Mononuclear cell (primary cell): ENCODE data around the gene RAB40C. TPM values are rescaled to one million over a fixed set of nuclear protein-coding genes. Genes with fewer than 3 reads are reported as not detected.

ENCODE experiments used
- H3K27me3 ChIP-seq: 2 replicates; pipeline ENCODE4 v1.6.0; 2011; ENCODE audit warnings: low read length, control low read depth; ENCODE audit not compliant: insufficient read depth
- H3K4me1 ChIP-seq: 2 replicates; pipeline ENCODE4 v1.5.1; 2011; ENCODE audit warnings: mild to moderate bottlenecking, low read length, control low read depth; ENCODE audit not compliant: insufficient read depth
- H3K4me3 ChIP-seq: 2 replicates; pipeline ENCODE4 v1.5.1; 2011; ENCODE audit warnings: mild to moderate bottlenecking, low read length, moderate library complexity
- H3K9me3 ChIP-seq: 2 replicates; pipeline ENCODE4 v1.5.1; 2011; ENCODE audit warnings: low read depth, mild to moderate bottlenecking, control low read depth, low read length
- total RNA-seq: library from RNA; depleted of rRNA; stranded (reverse); fragments of >200 nt; gene quantifications from one replicate; pipeline ENCODE4 v1.2.3, GENCODE V29; 2012

RAB40C gene
- total RNA-seq, 1 donor: 6.6 TPM

DNA sequence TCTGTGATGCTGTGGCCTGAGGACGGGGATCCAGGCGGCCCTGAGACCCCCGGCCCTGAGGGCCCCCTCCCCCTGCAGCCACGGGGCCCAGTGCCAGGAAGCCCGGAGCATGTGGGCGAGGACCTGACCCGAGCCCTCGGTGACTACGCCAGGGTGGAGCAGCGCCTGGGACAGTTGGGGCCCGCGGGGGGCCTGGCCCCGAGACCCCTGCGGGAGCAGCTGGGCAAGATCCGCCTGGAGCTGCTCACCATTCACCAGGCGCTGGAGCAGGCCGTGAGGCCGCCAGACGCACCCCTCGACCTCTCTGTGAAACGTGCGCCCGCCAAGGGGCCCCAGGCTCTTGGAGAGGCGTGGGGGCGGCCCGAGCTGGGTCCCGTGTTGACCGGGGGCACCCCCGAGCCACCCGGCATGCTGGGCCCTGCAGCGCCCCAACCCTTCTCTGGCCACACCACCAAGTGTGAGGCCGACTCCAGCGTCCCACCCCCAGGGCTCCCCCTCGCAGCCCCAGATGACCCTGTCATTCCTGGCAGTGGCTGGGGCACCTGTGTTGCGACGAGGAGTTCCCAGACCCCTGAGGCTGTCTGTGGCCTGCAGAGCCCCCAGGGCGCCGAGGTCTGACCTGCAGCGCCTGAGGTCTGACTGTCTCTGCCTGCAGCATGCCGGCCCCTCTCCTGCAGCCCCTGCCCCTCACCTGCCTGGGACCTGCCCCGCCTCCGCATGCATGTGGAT, 25.0 kb upstream of the RAB40C start:
- Histone ChIP-seq H3K27me3 (no peaks in the 10 kb centered on the region), H3K4me3 (no peak overlapping the region), H3K4me1 (peaks cover 33% of the 10 kb centered on the region), H3K9me3 (no peaks in the 10 kb centered on the region)

GRCh38 chr16:565419-566330, 24.2 kb upstream of the RAB40C start:
- no peaks in the 10 kb centered on the region for H3K27me3 ChIP-seq
- H3K9me3 ChIP-seq: no peaks in the 10 kb centered on the region
- peaks cover 38% of the 10 kb centered on the region for H3K4me1 ChIP-seq
- H3K4me3 ChIP-seq: no peak overlapping the region

DNA sequence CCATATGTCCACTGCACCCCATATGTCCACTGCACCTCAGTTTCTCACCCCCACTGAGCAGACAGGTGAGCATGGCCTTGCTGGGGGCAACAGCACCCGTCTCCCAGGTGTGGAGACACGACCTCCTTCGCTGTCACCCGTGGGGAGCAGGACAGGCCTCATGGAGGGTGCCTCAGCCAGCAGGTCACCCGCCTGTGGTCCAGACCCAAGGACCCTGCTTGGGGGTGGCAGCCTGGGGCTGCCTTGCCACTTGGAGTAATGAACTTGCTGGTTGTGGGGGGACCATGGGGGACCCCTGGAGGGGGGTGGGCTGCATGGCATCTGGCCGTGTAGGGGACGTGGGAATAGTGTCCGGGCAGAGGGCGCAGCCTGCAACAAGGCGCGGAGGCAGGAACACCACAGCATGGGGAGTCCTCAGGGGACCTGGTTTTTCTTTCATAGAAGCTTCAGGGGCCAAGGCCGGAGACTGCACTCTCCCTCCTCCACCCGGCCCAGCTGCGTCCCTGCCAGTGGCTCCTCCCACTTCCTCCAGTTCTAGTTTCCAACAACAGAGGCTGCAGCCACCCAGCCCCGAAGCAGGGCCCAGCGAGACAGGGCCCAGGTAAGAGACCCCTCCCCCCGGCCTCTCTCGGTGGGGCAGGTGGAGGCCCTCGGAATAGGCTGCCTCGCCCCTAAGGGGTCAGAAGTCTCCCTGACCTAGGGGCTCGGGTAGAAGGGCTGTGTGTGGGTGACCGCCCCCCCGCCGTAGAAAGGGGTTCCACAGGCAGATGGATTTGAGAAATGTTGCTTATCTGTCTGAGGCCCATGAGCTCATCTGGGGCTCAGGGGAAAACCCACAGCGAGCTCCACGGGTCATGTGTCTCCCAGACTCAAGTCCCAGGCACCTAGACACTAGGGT, 23.1 kb upstream of the RAB40C start, which contains the start of gene NHLRC4:
Gene NHLRC4 (plus strand): TSS at position 531 of the 898 bp plus-strand sequence. CDS start 1,043 bp downstream, outside the sequence.
- H3K4me3 ChIP-seq: no peak within 1 kb of the TSS
- no peaks in the 10 kb centered on the region for H3K9me3 ChIP-seq
- H3K4me1 ChIP-seq: peaks cover 44% of the 10 kb centered on the region
- H3K27me3 ChIP-seq: no peaks in the 10 kb centered on the region

GRCh38 chr16:567373-568256, 22.3 kb upstream of the RAB40C start:
- H3K4me1 ChIP-seq: peaks cover 44% of the 10 kb centered on the region
- no peak overlapping the region for H3K4me3 ChIP-seq
- no peaks in the 10 kb centered on the region for H3K9me3 ChIP-seq
- H3K27me3 ChIP-seq: no peaks in the 10 kb centered on the region

DNA sequence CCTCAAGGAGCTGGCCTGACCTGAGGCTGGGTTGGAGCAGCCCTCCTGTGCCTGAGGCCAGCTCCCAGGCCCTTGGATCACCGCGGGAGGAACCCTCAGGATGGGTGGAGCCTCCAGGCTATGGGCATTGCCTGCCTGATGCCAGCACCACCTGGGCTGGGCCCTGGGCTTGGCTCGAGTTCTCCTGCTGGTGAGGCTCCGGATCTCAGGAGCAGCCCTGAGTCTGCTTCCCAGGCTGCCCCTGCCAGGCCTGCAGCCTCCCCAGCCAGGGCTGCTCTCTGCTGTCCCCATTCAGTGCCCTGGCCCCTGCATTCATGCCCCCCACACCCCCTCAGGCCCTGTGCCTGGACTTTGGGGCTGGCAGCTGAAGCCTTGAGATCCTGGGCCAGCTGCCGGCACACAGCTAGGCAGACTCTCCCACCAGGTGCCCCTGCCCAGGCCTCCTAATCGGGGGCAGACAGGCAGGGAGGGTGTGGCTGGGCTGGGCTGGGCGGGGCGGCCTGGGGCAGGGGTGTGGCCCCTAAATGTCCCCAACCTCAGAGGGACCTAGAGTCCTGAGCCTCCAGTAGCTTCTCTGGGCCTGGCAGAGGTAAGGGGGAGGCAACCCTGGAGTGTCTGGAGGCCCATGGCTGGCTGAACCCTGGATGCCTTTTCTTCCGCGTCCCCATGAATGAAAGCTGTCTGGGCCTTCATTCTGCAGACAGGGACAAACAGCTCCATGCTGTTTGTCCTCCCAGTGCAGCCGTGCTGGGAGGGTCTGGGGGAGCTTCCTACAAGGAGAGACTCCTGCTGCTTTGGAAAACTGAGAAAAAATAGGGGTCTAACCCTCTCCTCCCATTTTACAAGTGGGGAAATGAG, 21.2 kb upstream of the RAB40C start:
- peaks cover 44% of the 10 kb centered on the region for H3K4me1 ChIP-seq
- H3K4me3 ChIP-seq: no peak overlapping the region
- no peaks in the 10 kb centered on the region for H3K27me3 ChIP-seq
- no peaks in the 10 kb centered on the region for H3K9me3 ChIP-seq

- H3K4me1 ChIP-seq: peaks cover 44% of the 10 kb centered on the region
- no peaks in the 10 kb centered on the region for H3K27me3 ChIP-seq
- peak within 1 kb of the TSS; percentile 66 for H3K4me3 ChIP-seq
- no peaks in the 10 kb centered on the region for H3K9me3 ChIP-seq
These were observed 20.2 kb upstream of the RAB40C start, which contains the start of gene PIGQ for GRCh38 chr16:569445-570254. Gene PIGQ, plus strand, starts transcription at chr16:569968. Its CDS starts 4,107 bp downstream, at chr16:574075.

DNA sequence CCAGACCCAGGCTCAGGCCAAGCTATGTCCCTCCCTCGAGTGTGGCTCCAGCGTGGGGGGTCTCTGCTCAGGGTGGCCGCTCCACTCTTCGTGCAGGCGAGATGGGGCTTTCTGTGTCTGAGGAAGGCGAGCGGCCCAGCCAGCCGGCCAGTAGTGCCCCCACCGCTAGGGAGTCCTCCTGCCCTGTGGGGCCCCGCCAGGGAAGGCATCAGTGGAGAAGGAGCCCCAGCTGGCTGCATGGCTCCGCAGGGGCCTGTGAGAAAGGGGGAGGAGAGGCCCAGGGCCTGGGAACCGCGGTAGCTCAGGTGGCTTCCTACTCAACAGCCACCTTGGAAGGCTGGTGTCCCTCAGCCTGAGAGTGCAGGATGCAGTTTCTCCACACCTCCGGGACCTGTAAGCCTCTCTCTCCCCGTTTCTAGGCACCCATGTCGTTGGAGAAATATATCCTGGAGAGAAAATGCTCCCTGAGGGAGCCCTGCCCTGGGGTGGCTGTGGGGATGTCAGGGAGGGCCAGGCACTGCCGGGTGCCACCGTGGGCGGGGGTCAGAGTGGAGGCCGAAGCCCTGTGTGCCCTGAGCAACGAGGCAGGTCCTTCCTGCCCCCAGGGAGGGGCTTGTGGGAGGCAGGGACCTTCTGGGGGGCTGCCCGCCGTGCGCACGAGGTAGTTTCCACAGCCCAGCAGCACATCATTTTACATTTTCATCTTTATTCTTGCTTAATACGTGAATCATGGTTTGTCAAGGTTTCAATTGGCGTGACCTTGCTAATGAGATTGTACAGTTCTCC, 16.8 kb upstream of the RAB40C start:
- H3K4me1 ChIP-seq: peaks cover 24% of the 10 kb centered on the region
- no peaks in the 10 kb centered on the region for H3K27me3 ChIP-seq
- H3K4me3 ChIP-seq: no peak overlapping the region
- H3K9me3 ChIP-seq: no peaks in the 10 kb centered on the region

DNA sequence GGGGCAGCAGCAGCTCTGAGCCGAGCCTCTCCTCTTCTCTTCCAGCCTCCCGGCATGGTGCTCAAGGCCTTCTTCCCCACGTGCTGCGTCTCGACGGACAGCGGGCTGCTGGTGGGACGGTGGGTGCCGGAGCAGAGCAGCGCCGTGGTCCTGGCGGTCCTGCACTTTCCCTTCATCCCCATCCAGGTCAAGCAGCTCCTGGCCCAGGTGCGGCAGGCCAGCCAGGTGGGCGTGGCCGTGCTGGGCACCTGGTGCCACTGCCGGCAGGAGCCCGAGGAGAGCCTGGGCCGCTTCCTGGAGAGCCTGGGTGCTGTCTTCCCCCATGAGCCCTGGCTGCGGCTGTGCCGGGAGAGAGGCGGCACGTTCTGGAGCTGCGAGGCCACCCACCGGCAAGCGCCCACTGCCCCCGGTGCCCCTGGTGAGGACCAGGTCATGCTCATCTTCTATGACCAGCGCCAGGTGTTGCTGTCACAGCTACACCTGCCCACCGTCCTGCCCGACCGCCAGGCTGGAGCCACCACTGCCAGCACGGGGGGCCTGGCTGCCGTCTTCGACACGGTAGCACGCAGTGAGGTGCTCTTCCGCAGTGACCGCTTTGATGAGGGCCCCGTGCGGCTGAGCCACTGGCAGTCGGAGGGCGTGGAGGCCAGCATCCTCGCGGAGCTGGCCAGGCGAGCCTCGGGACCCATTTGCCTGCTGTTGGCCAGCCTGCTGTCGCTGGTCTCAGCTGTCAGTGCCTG, 15.7 kb upstream of the RAB40C start:
- Histone ChIP-seq H3K4me1 (peaks cover 13% of the 10 kb centered on the region), H3K27me3 (no peaks in the 10 kb centered on the region), H3K4me3 (no peak overlapping the region), H3K9me3 (no peaks in the 10 kb centered on the region)

DNA sequence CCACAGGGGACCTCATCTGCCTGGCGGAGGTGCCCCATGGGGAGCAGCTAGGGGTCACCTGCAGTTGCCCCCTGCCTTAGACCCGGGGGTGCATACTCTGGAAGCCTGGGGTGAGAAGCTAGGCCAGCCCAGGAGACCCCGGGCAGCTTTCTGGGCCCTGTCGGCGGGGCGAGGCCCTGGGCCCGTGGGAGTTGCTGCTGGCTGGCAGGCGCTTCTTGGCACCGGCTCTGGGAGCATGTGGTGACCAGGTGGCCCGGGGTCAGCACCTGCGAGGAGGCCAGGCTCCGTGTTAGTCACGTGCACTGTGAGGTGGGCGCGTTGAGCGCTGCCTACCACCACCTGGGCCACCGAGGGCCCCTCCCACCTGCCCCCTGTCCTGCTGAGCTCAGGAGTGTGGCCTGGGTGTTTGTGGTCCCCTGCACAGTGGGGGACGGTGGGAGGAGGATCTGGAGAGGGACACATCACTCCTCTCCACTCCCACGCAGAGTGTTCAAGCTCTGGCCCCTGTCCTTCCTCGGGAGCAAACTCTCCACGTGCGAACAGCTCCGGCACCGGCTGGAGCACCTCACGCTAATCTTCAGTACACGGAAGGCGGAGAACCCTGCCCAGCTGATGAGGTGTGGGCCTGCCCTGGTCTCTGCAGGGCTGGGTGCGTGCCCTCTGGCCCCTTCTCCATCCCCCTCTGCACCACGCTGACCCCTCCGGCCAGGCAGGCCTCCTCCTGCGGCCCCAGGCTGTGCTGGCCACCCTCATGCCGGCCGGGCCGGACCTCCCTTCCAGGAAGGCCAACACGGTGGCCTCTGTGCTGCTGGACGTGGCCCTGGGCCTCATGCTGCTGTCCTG, 14.3 kb upstream of the RAB40C start:
- H3K27me3 ChIP-seq: no peaks in the 10 kb centered on the region
- peaks cover 7% of the 10 kb centered on the region for H3K4me1 ChIP-seq
- H3K4me3 ChIP-seq: no peak overlapping the region
- no peaks in the 10 kb centered on the region for H3K9me3 ChIP-seq

GRCh38 chr16:576197-576822, 13.6 kb upstream of the RAB40C start:
- Histone ChIP-seq H3K9me3 (no peaks in the 10 kb centered on the region), H3K27me3 (no peaks in the 10 kb centered on the region), H3K4me1 (no peaks in the 10 kb centered on the region), H3K4me3 (no peak overlapping the region)
